Measurements from ENCODE around the gene GJB5. TPM values are rescaled to one million over a fixed set of nuclear protein-coding genes. Genes with fewer than 3 reads are reported as not detected.
A peak's percentile ranks its signal among the peaks of the same experiment; 100 is the strongest.

GJB5 gene
- polyA plus RNA-seq, 1 donor (not counting 4 experiments of a cell fraction or from before 2014, with no cell fraction given) = 169 TPM

DNA sequence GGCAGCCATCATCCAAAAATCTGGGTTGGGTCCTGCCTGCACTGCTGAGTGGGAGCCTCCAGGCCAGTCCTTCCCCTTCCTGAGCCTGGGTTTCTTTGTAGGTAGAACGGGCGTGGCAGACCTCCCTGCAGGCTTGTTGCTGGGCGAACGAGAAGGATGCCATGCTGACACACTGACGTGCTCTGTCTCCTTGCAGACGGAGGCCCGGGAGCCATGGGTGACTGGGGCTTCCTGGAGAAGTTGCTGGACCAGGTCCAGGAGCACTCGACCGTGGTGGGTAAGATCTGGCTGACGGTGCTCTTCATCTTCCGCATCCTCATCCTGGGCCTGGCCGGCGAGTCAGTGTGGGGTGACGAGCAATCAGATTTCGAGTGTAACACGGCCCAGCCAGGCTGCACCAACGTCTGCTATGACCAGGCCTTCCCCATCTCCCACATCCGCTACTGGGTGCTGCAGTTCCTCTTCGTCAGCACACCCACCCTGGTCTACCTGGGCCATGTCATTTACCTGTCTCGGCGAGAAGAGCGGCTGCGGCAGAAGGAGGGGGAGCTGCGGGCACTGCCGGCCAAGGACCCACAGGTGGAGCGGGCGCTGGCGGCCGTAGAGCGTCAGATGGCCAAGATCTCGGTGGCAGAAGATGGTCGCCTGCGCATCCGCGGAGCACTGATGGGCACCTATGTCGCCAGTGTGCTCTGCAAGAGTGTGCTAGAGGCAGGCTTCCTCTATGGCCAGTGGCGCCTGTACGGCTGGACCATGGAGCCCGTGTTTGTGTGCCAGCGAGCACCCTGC lies 39.3 kb downstream of the GJB5 start:
- Histone ChIP-seq H3K79me2 (ENCODE audit: control insufficient read depth, insufficient read depth, low read length) (no peaks in the 10 kb centered on the region), H3K4me3 (ENCODE audit: control insufficient read depth in 2 of 3, extremely low read depth in 1 of 3, insufficient read depth in 2 of 3, low read depth in 1 of 3, low read length in 3 of 3) (no peak overlapping the region), H3K9me1 (ENCODE audit: control insufficient read depth, extremely low read depth, insufficient read depth, low read length) (no peaks in the 10 kb centered on the region), H3K9me3 (ENCODE audit: control insufficient read depth, low read depth, low read length) (no peaks in the 10 kb centered on the region), H3K27me3 (ENCODE audit: control insufficient read depth, extremely low read depth, insufficient read depth, low read length) (peaks cover 26% of the 10 kb centered on the region), H3K9ac (ENCODE audit: control insufficient read depth, extremely low read depth, insufficient read depth, low read length) (no peak overlapping the region), H2AFZ (ENCODE audit: control insufficient read depth, low read length) (no peak overlapping the region), H3K4me1 (ENCODE audit: control insufficient read depth, extremely low read depth, insufficient read depth, low read length) (peaks cover 4% of the 10 kb centered on the region), H3K36me3 (ENCODE audit: control insufficient read depth in 2 of 2, extremely low read depth in 1 of 2, insufficient read depth in 2 of 2, low read length in 2 of 2) (no peaks in the 10 kb centered on the region), H3K4me2 (ENCODE audit: control insufficient read depth, extremely low read depth, insufficient read depth, low read depth, low read length) (no peak overlapping the region), H4K20me1 (ENCODE audit: control insufficient read depth, extremely low read depth, insufficient read depth, low read length) (no peaks in the 10 kb centered on the region), H3K27ac (ENCODE audit: control insufficient read depth, insufficient read depth, low read length) (no peak overlapping the region)
- FAIRE-seq (peak; percentile 9), DNase-seq (ENCODE audit: low read depth, low spot score) (no peak)
- dilution Hi-C loops (cut with MboI; ENCODE audit: extremely low pct_ligation_motif_present, low sequenced_read_pairs) = no loop called here
- TF ChIP-seq, protein P1, sequence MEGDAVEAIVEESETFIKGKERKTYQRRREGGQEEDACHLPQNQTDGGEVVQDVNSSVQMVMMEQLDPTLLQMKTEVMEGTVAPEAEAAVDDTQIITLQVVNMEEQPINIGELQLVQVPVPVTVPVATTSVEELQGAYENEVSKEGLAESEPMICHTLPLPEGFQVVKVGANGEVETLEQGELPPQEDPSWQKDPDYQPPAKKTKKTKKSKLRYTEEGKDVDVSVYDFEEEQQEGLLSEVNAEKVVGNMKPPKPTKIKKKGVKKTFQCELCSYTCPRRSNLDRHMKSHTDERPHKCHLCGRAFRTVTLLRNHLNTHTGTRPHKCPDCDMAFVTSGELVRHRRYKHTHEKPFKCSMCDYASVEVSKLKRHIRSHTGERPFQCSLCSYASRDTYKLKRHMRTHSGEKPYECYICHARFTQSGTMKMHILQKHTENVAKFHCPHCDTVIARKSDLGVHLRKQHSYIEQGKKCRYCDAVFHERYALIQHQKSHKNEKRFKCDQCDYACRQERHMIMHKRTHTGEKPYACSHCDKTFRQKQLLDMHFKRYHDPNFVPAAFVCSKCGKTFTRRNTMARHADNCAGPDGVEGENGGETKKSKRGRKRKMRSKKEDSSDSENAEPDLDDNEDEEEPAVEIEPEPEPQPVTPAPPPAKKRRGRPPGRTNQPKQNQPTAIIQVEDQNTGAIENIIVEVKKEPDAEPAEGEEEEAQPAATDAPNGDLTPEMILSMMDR (optimal IDR thresholded peaks at IDR 0.05 in 1 of 3, IDR thresholded peaks at IDR 0.05 in 1 of 3, conservative IDR thresholded peaks at IDR 0.05 in 1 of 3; ENCODE audit: extremely low read depth in 1 of 3, insufficient read depth in 2 of 3, low read length in 3 of 3) = no peak
- TF ChIP-seq EZH2 (IDR thresholded peaks at IDR 0.05; ENCODE audit: low read length) = no peak

DNA sequence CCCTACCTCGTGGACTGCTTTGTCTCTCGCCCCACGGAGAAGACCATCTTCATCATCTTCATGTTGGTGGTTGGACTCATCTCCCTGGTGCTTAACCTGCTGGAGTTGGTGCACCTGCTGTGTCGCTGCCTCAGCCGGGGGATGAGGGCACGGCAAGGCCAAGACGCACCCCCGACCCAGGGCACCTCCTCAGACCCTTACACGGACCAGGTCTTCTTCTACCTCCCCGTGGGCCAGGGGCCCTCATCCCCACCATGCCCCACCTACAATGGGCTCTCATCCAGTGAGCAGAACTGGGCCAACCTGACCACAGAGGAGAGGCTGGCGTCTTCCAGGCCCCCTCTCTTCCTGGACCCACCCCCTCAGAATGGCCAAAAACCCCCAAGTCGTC lies 39.9 kb downstream of the GJB5 start:
- Histone ChIP-seq H3K9me1 (ENCODE audit: control insufficient read depth, extremely low read depth, insufficient read depth, low read length) (no peaks in the 10 kb centered on the region), H3K4me1 (ENCODE audit: control insufficient read depth, extremely low read depth, insufficient read depth, low read length) (peaks cover 4% of the 10 kb centered on the region), H3K79me2 (ENCODE audit: control insufficient read depth, insufficient read depth, low read length) (no peaks in the 10 kb centered on the region), H3K27me3 (ENCODE audit: control insufficient read depth, extremely low read depth, insufficient read depth, low read length) (peaks cover 26% of the 10 kb centered on the region), H4K20me1 (ENCODE audit: control insufficient read depth, extremely low read depth, insufficient read depth, low read length) (no peaks in the 10 kb centered on the region), H3K9ac (ENCODE audit: control insufficient read depth, extremely low read depth, insufficient read depth, low read length) (no peak overlapping the region), H3K4me2 (ENCODE audit: control insufficient read depth, extremely low read depth, insufficient read depth, low read depth, low read length) (no peak overlapping the region), H3K4me3 (ENCODE audit: control insufficient read depth in 2 of 3, extremely low read depth in 1 of 3, insufficient read depth in 2 of 3, low read depth in 1 of 3, low read length in 3 of 3) (no peak overlapping the region), H3K36me3 (ENCODE audit: control insufficient read depth in 2 of 2, extremely low read depth in 1 of 2, insufficient read depth in 2 of 2, low read length in 2 of 2) (no peaks in the 10 kb centered on the region), H3K27ac (ENCODE audit: control insufficient read depth, insufficient read depth, low read length) (no peak overlapping the region), H3K9me3 (ENCODE audit: control insufficient read depth, low read depth, low read length) (no peaks in the 10 kb centered on the region), H2AFZ (ENCODE audit: control insufficient read depth, low read length) (no peak overlapping the region)
- DNase-seq (ENCODE audit: low read depth, low spot score) = no peak
- dilution Hi-C loops (cut with MboI; ENCODE audit: extremely low pct_ligation_motif_present, low sequenced_read_pairs) = no loop called here
- TF ChIP-seq, protein P1 (optimal IDR thresholded peaks at IDR 0.05 in 1 of 3, IDR thresholded peaks at IDR 0.05 in 1 of 3, conservative IDR thresholded peaks at IDR 0.05 in 1 of 3; ENCODE audit: extremely low read depth in 1 of 3, insufficient read depth in 2 of 3, low read length in 3 of 3) = no peak
- TF ChIP-seq EZH2 (IDR thresholded peaks at IDR 0.05; ENCODE audit: low read length) = no peak
- FAIRE-seq = no peak

Measured in keratinocyte (primary cell).